HepG2 (cell line): ENCODE results near the gene IL1B. TPM values are rescaled to one million over a fixed set of nuclear protein-coding genes. Genes with fewer than 3 reads are reported as not detected.

Experiments
- ATAC-seq: fragments of 200-7000 bp; cut with Tn5 transposase; 3 replicates; pipeline ENCODE4 v1.9.1; 2020; ENCODE audit warnings: mild to moderate bottlenecking, moderate library complexity
- BruUV-seq: library from RNA; stranded (reverse); fragments of 400-500 nt; replicated peaks from 2 replicates; lab custom pipeline; 2021; lab: Mats Ljungman, UMichigan
- CTCF ChIA-PET: fragments of 300-600 bp; formaldehyde crosslinking; extraction: SDS; loops from one replicate; lab custom pipeline; 2021; ENCODE audit warnings: low total read pairs, inconsistent platforms, low intra/inter-chr PET ratio; lab: Yijun Ruan, JAX
- POLR2A ChIA-PET: fragments of 350-600 bp; sonication (Branson Sonifier 250); formaldehyde crosslinking; loops from one replicate; lab custom pipeline; 2020; ENCODE audit warnings: antibody characterized with exemption, inconsistent platforms; lab: Yijun Ruan, JAX
- DNase-seq: peaks from one replicate; pipeline ENCODE4 v3.0.0-alpha.2; 2015; ENCODE audit warnings: low spot score
- FAIRE-seq: peaks from 3 replicates; lab custom pipeline; 2011; peaks lifted over from hg19 to GRCh38; lab: Jason Lieb, UNC
- H2AFZ ChIP-seq: one replicate; pipeline ENCODE4 v1.6.1; 2011; ENCODE audit warnings: low read length, inconsistent platforms
- H3K27ac ChIP-seq: fragments of 300-600 bp; 3 replicates; pipeline ENCODE4 v1.8.0; 2011; ENCODE audit warnings: mixed run types, mild to moderate bottlenecking, mixed read lengths, low read length, inconsistent platforms; ENCODE audit not compliant: insufficient read depth; ENCODE audit errors: extremely low read length
- H3K27me3 ChIP-seq, 2 experiments: fragments of 200-600 bp in 1 of 2; 2 replicates in 1 of 2; 3 replicates in 1 of 2; pipeline versions ENCODE4 v1.6.0 to v1.8.0; 2011; ENCODE audit warnings: low read length in 2 of 2, mild to moderate bottlenecking in 2 of 2, moderate library complexity in 2 of 2, inconsistent platforms in 1 of 2; ENCODE audit not compliant: insufficient read depth in 2 of 2, control insufficient read depth in 1 of 2
- H3K36me3 ChIP-seq, 2 experiments: fragments of 200-600 bp in 1 of 2; replicated peaks in 1 of 2; 2 replicates in 1 of 2; 3 replicates in 1 of 2; pipeline versions ENCODE4 v1.5.1 to v1.8.0; 2011; ENCODE audit warnings: low read length in 2 of 2, inconsistent platforms in 1 of 2; ENCODE audit not compliant: insufficient read depth in 2 of 2, control insufficient read depth in 1 of 2
- H3K4me1 ChIP-seq: 2 replicates; pipeline ENCODE4 v1.5.1; 2012; ENCODE audit warnings: low read length, inconsistent platforms; ENCODE audit not compliant: insufficient read depth
- H3K4me2 ChIP-seq: 2 replicates; pipeline ENCODE4 v1.6.0; 2011; ENCODE audit warnings: low read depth, low read length, inconsistent platforms
- H3K4me3 ChIP-seq, 3 experiments: fragments of 200-600 bp in 1 of 3; sonication (generic), shearing (Covaris generic) in 1 of 3; replicated peaks in 1 of 3; 2 replicates each; pipeline ENCODE4 v1.5.1; 2011 to 2016; ENCODE audit warnings: low read length in 3 of 3, inconsistent platforms in 2 of 3, low read depth in 2 of 3, mild to moderate bottlenecking in 2 of 3, control low read depth in 1 of 3, mixed read lengths in 1 of 3; ENCODE audit not compliant: insufficient read depth in 1 of 3
- H3K79me2 ChIP-seq: one replicate; pipeline ENCODE4 v1.6.1; 2011; ENCODE audit warnings: low read length, inconsistent platforms; ENCODE audit not compliant: insufficient read depth
- H3K9ac ChIP-seq: 2 replicates; pipeline ENCODE4 v1.6.0; 2011; ENCODE audit warnings: mild to moderate bottlenecking, low read depth, low read length, inconsistent platforms; ENCODE audit not compliant: insufficient read depth
- H3K9me3 ChIP-seq: 2 replicates; pipeline ENCODE4 v1.5.1; 2012; ENCODE audit warnings: mild to moderate bottlenecking, low read length
- H4K20me1 ChIP-seq: 2 replicates; pipeline ENCODE4 v1.6.0; 2011; ENCODE audit warnings: inconsistent platforms, mild to moderate bottlenecking, low read length, moderate library complexity; ENCODE audit not compliant: insufficient read depth
- ARNT ChIP-seq: fragments of 450-650 bp; IDR thresholded peaks from 2 replicates; pipeline ENCODE4 v1.6.1; 2017
- ATF6 ChIP-seq: sonication (generic); formaldehyde crosslinking; conservative IDR thresholded peaks from 2 replicates; pipeline ENCODE4 v1.4.0; 2020; ENCODE audit warnings: missing genetic modification reagents
- GABPA ChIP-seq, 2 experiments: IDR thresholded peaks; 2 replicates each; pipeline ENCODE4 v1.6.1; 2011 to 2016; ENCODE audit warnings: low read depth in 2 of 2, low read length in 1 of 2, missing biosample characterization in 1 of 2, missing genetic modification characterization in 1 of 2
- GZF1 ChIP-seq: sonication (generic); formaldehyde crosslinking; IDR thresholded peaks from 2 replicates; pipeline ENCODE4 v1.5.1; 2020; ENCODE audit warnings: mild to moderate bottlenecking, missing genetic modification reagents
- JUNB ChIP-seq: sonication (generic); formaldehyde crosslinking; IDR thresholded peaks from 2 replicates; pipeline ENCODE4 v1.8.0; 2022; ENCODE audit warnings: missing genetic modification reagents, mild to moderate bottlenecking, borderline replicate concordance
- MTF1 ChIP-seq: sonication (generic); formaldehyde crosslinking; IDR thresholded peaks from 2 replicates; pipeline ENCODE4 v1.5.0; 2020; ENCODE audit warnings: missing genetic modification reagents
- NFE2 ChIP-seq: sonication (generic); formaldehyde crosslinking; IDR thresholded peaks from 2 replicates; pipeline ENCODE4 v1.4.0; 2020; ENCODE audit warnings: missing genetic modification reagents
- THYN1 ChIP-seq: sonication (generic); formaldehyde crosslinking; IDR thresholded peaks from 2 replicates; pipeline ENCODE4 v1.8.1; 2023; ENCODE audit warnings: low read depth, mild to moderate bottlenecking, moderate library complexity, missing genetic modification reagents, borderline replicate concordance
- ZFP62 ChIP-seq: sonication (generic); formaldehyde crosslinking; IDR thresholded peaks from 2 replicates; pipeline ENCODE4 v1.4.0; 2020; ENCODE audit warnings: missing genetic modification reagents
- ZNF205 ChIP-seq: IDR thresholded peaks from 2 replicates; pipeline ENCODE4 v1.6.1; 2018; ENCODE audit warnings: missing biosample characterization, missing genetic modification reagents
- ZNF44 ChIP-seq: sonication (generic); formaldehyde crosslinking; IDR thresholded peaks from 2 replicates; pipeline ENCODE4 v1.5.1; 2020; ENCODE audit warnings: mild to moderate bottlenecking, missing genetic modification reagents
- ZNF512 ChIP-seq: sonication (generic); formaldehyde crosslinking; IDR thresholded peaks from 2 replicates; pipeline ENCODE4 v1.4.0; 2020; ENCODE audit warnings: mild to moderate bottlenecking, missing genetic modification reagents
- ZNF543 ChIP-seq: sonication (generic); formaldehyde crosslinking; IDR thresholded peaks from 2 replicates; pipeline ENCODE4 v1.4.0; 2020; ENCODE audit warnings: mild to moderate bottlenecking, missing genetic modification reagents
- ZNF607 ChIP-seq: sonication (generic); formaldehyde crosslinking; IDR thresholded peaks from 2 replicates; pipeline ENCODE4 v1.5.1; 2020; ENCODE audit warnings: missing genetic modification reagents, mild to moderate bottlenecking, borderline replicate concordance
- ZNF615 ChIP-seq: sonication (generic); formaldehyde crosslinking; IDR thresholded peaks from 2 replicates; pipeline ENCODE4 v1.5.0; 2020; ENCODE audit warnings: mild to moderate bottlenecking, missing genetic modification reagents, borderline replicate concordance
- ZSCAN21 ChIP-seq: sonication (generic); formaldehyde crosslinking; IDR thresholded peaks from 2 replicates; pipeline ENCODE4 v1.8.0; 2022; ENCODE audit warnings: mild to moderate bottlenecking, missing genetic modification reagents, moderate library complexity, borderline replicate concordance
- ZUFSP ChIP-seq: sonication (generic); formaldehyde crosslinking; IDR thresholded peaks from 2 replicates; pipeline ENCODE4 v1.9.0; 2021; ENCODE audit warnings: missing genetic modification reagents, mild to moderate bottlenecking, borderline replicate concordance
- WGBS: methylation state at CpG from one replicate; pipeline ENCODE4 v1.1.6; 2017; ENCODE audit warnings: low lambda C conversion rate; 5-methylcytosine and 5-hydroxymethylcytosine counted together
- in situ Hi-C: cut with HindIII; loops from 2 replicates; pipeline ENCODE4 v1.10.0; 2017; ENCODE audit warnings: low pct_unique_long_range_greater_than_20kb; ENCODE audit not compliant: extremely low pct_ligation_motif_present
- intact Hi-C: fragments of 100-400 bp; cut with micrococcal nuclease; formaldehyde crosslinking; loops from one replicate; pipeline ENCODE4 v1.10.0; 2022; ENCODE audit not compliant: unreplicated experiment
- polyA plus RNA-seq, 8 experiments: library from polyadenylated mRNA; depleted of rRNA in 3 of 8; stranded (reverse) in 7 of 8; unstranded in 1 of 8; fragments of >200 nt; fragmentation: Illumina TruSeq in 4 of 8; extraction: Trizol in 4 of 8; gene quantifications; 2 replicates each; pipeline versions ENCODE4 v1.2.1 to v1.2.3, GENCODE V29; 2011 to 2016; ENCODE audit warnings: low read depth in 4 of 8, missing spikeins in 1 of 8, mixed read lengths in 1 of 8; ENCODE audit not compliant: insufficient read depth in 1 of 8
- total RNA-seq, 5 experiments: library from RNA; depleted of rRNA; stranded (reverse); fragments of >200 nt; fragmentation: Illumina TruSeq; extraction: Trizol; gene quantifications; 2 replicates each; pipeline ENCODE4 v1.2.3, GENCODE V29; 2016; ENCODE audit warnings: low read depth in 1 of 5
- TF ChIP-seq, protein P1 (sequence below): sonication (generic); formaldehyde crosslinking; IDR thresholded peaks from 2 replicates; pipeline ENCODE4 v1.4.0; 2020; ENCODE audit warnings: mild to moderate bottlenecking, missing genetic modification reagents

The IL1B gene
- total and polyA plus RNA-seq, 2 of the 13 experiments (the other 11 are each of a cell fraction or from before 2014, with no cell fraction given) = 0.18 TPM; not detected in 1

GRCh38 chr2:112794131-112794733, 42.3 kb downstream of the IL1B start:
- intact Hi-C loops (no loop called here), in situ Hi-C loops (no loop called here)
- no peak overlapping the region for H3K4me3 ChIP-seq
- WGBS = 96% methylated on average over 5 of the region's 5 CpGs
- peaks cover 38% of the 10 kb centered on the region for H3K4me1 ChIP-seq
- POLR2A ChIA-PET = no interaction called here
- ATAC-seq (no peak), DNase-seq (peak; percentile 34), FAIRE-seq (no peak)
- CTCF ChIA-PET = no interaction called here
- no TSS peak for BruUV-seq
- no peak overlapping the region for H3K27ac ChIP-seq
- no peak overlapping the region for H3K4me2 ChIP-seq
- no peaks in the 10 kb centered on the region for H3K79me2 ChIP-seq
- no peak overlapping the region for H3K9ac ChIP-seq
- H4K20me1 ChIP-seq = no peaks in the 10 kb centered on the region
- no peaks in the 10 kb centered on the region for H3K27me3 ChIP-seq
- H3K9me3 ChIP-seq = no peaks in the 10 kb centered on the region
- H3K36me3 ChIP-seq = no peaks in the 10 kb centered on the region
- H2AFZ ChIP-seq = no peak overlapping the region
- TF ChIP-seq ARNT = no peak
- TF ChIP-seq ZNF607 (CRISPR knock-in tag) = no peak
- TF ChIP-seq ZNF205 (CRISPR knock-in tag) = no peak
- TF ChIP-seq ZNF615 = no peak
- no peak for TF ChIP-seq ZFP62 (CRISPR knock-in tag)
- TF ChIP-seq, protein P1, sequence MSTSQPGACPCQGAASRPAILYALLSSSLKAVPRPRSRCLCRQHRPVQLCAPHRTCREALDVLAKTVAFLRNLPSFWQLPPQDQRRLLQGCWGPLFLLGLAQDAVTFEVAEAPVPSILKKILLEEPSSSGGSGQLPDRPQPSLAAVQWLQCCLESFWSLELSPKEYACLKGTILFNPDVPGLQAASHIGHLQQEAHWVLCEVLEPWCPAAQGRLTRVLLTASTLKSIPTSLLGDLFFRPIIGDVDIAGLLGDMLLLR (CRISPR knock-in tag) = no peak
- TF ChIP-seq THYN1 (CRISPR knock-in tag) = no peak
- no peak for TF ChIP-seq ATF6 (CRISPR knock-in tag)
- TF ChIP-seq ZNF512 (CRISPR knock-in tag) = no peak
- TF ChIP-seq ZUFSP (CRISPR knock-in tag) = no peak
- TF ChIP-seq ZNF44 (CRISPR knock-in tag) = no peak
- no peak for TF ChIP-seq GABPA (IDR thresholded peaks at IDR 0.05; ENCODE audit: low read depth, low read length)
- 0 out of 2 replicates have a peak, but pooled peaks have one; percentile 31 for TF ChIP-seq GABPA (CRISPR knock-in tag; IDR thresholded peaks at IDR 0.05; ENCODE audit: low read depth)
- TF ChIP-seq NFE2 = no peak
- no peak for TF ChIP-seq ZNF543 (CRISPR knock-in tag)
- TF ChIP-seq JUNB = no peak
- no peak for TF ChIP-seq ZSCAN21 (CRISPR knock-in tag)
- TF ChIP-seq GZF1 (CRISPR knock-in tag) = no peak
- TF ChIP-seq MTF1 = no peak
